Endothelial cell of umbilical vein (primary cell): Measurements from ENCODE around the gene HBG2. TPM values are rescaled to one million over a fixed set of nuclear protein-coding genes. Genes with fewer than 3 reads are reported as not detected.

Source experiments
- BruUV-seq: library from RNA; stranded (reverse); fragments of 400-500 nt; replicated peaks from 2 replicates; lab custom pipeline; 2021; lab: Mats Ljungman, UMichigan
- CTCF ChIA-PET: fragments of 300-600, 350-600 bp; sonication (Branson Sonifier 250); formaldehyde crosslinking; loops from one replicate; lab custom pipeline; 2021; ENCODE audit warnings: antibody characterized with exemption, inconsistent platforms; lab: Charles Lee
- POLR2A ChIA-PET: fragments of 300-600, 350-600 bp; sonication (Branson Sonifier 250); formaldehyde crosslinking; loops from one replicate; lab custom pipeline; 2021; ENCODE audit warnings: antibody characterized with exemption, inconsistent platforms; lab: Charles Lee
- DNase-seq: peaks from one replicate; pipeline ENCODE4 v3.0.0-alpha.2; 2011; ENCODE audit warnings: low read depth, low spot score
- FAIRE-seq: peaks from 2 replicates; lab custom pipeline; 2011; peaks lifted over from hg19 to GRCh38; lab: Jason Lieb, UNC
- H2AFZ ChIP-seq: 2 replicates; pipeline ENCODE4 v1.6.0; 2012; ENCODE audit warnings: low read depth, low read length, control low read depth, inconsistent platforms
- H3K27ac ChIP-seq: 2 replicates; pipeline ENCODE4 v1.5.1; 2011; ENCODE audit warnings: low read depth, mild to moderate bottlenecking, control low read depth, low read length, moderate library complexity; ENCODE audit not compliant: insufficient read depth
- H3K27me3 ChIP-seq, 2 experiments: 2 replicates each; pipeline versions ENCODE4 v1.6.0 to v1.6.1; 2011; ENCODE audit warnings: low read length in 2 of 2, mixed read lengths in 1 of 2; ENCODE audit not compliant: control insufficient read depth in 2 of 2, insufficient read depth in 2 of 2
- H3K36me3 ChIP-seq, 2 experiments: 2 replicates in 1 of 2; 3 replicates in 1 of 2; pipeline ENCODE4 v1.5.1; 2011; ENCODE audit warnings: low read length in 2 of 2, mild to moderate bottlenecking in 1 of 2, moderate library complexity in 1 of 2; ENCODE audit not compliant: control insufficient read depth in 2 of 2, insufficient read depth in 2 of 2; ENCODE audit errors: extremely low read depth in 1 of 2
- H3K4me1 ChIP-seq: 3 replicates; pipeline ENCODE4 v1.5.1; 2011; ENCODE audit warnings: mild to moderate bottlenecking, low read length; ENCODE audit not compliant: control insufficient read depth, insufficient read depth; ENCODE audit errors: extremely low read depth
- H3K4me2 ChIP-seq: 2 replicates; pipeline ENCODE4 v1.6.1; 2011; ENCODE audit warnings: low read length, control low read depth, mixed read lengths; ENCODE audit not compliant: insufficient read depth
- H3K4me3 ChIP-seq, 3 experiments: fragments of 200-600 bp in 1 of 3; sonication (generic), shearing (Covaris generic) in 1 of 3; replicated peaks in 1 of 3; 2 replicates each; pipeline ENCODE4 v1.5.1; 2011 to 2016; ENCODE audit warnings: control low read depth in 3 of 3, low read length in 3 of 3, mild to moderate bottlenecking in 2 of 3, inconsistent platforms in 1 of 3, low read depth in 1 of 3, moderate library complexity in 1 of 3; ENCODE audit not compliant: insufficient read depth in 1 of 3
- H3K79me2 ChIP-seq: 2 replicates; pipeline ENCODE4 v1.6.0; 2012; ENCODE audit warnings: low read length, inconsistent platforms; ENCODE audit not compliant: control insufficient read depth, insufficient read depth
- H3K9ac ChIP-seq: replicated peaks from 2 replicates; pipeline ENCODE3; 2011; ENCODE audit warnings: low read length, control low read depth; ENCODE audit not compliant: insufficient read depth; ENCODE audit errors: extremely low read depth
- H3K9me1 ChIP-seq: replicated peaks from 3 replicates; pipeline ENCODE4 v1.6.0; 2011; ENCODE audit warnings: mild to moderate bottlenecking, low read length; ENCODE audit not compliant: control insufficient read depth, insufficient read depth; ENCODE audit errors: extremely low read depth
- H3K9me3 ChIP-seq: replicated peaks from 2 replicates; pipeline ENCODE4 v1.5.1; 2012; ENCODE audit warnings: low read length, inconsistent platforms; ENCODE audit not compliant: control insufficient read depth, insufficient read depth
- H4K20me1 ChIP-seq: replicated peaks from 2 replicates; pipeline ENCODE3; 2011; ENCODE audit warnings: mild to moderate bottlenecking, low read length; ENCODE audit not compliant: control insufficient read depth, insufficient read depth; ENCODE audit errors: extremely low read depth
- CTCF ChIP-seq, 2 donors: IDR thresholded peaks; 1 replicate in 1 of 2; 2 replicates in 1 of 2; pipeline ENCODE4 v1.5.1; 2011; ENCODE audit warnings: low read length in 2 of 2, mild to moderate bottlenecking in 2 of 2, moderate library complexity in 2 of 2, control low read depth in 1 of 2, inconsistent platforms in 1 of 2, low read depth in 1 of 2; ENCODE audit not compliant: insufficient read depth in 1 of 2; ENCODE audit errors: extremely low read depth in 1 of 2
- EZH2 ChIP-seq: IDR thresholded peaks from 2 replicates; pipeline ENCODE4 v1.6.1; 2012; ENCODE audit warnings: borderline replicate concordance, low read depth, mild to moderate bottlenecking, moderate library complexity, low read length, inconsistent platforms; ENCODE audit not compliant: severe bottlenecking
- FOS ChIP-seq: IDR thresholded peaks from 2 replicates; pipeline ENCODE4 v1.6.1; 2011; ENCODE audit warnings: mild to moderate bottlenecking, low read length, moderate library complexity, borderline replicate concordance; ENCODE audit not compliant: insufficient read depth
- GATA2 ChIP-seq: IDR thresholded peaks from 2 replicates; pipeline ENCODE4 v1.7.0; 2011; ENCODE audit warnings: low read depth, mild to moderate bottlenecking, moderate library complexity, mixed read lengths, low read length; ENCODE audit not compliant: insufficient read length, insufficient read depth
- JUN ChIP-seq: IDR thresholded peaks from 2 replicates; pipeline ENCODE4 v1.6.1; 2011; ENCODE audit warnings: borderline replicate concordance, low read depth; ENCODE audit not compliant: insufficient read length, insufficient read depth
- MAX ChIP-seq: IDR thresholded peaks from 2 replicates; pipeline ENCODE4 v1.6.1; 2011; ENCODE audit not compliant: insufficient read depth, insufficient read length
- MYC ChIP-seq: IDR thresholded peaks from one replicate; pipeline ENCODE4 v1.6.1; 2011; ENCODE audit warnings: mild to moderate bottlenecking, low read depth, low read length
- POLR2A ChIP-seq: IDR thresholded peaks from 2 replicates; pipeline ENCODE4 v1.6.1; 2012; ENCODE audit warnings: low read depth, mild to moderate bottlenecking, control low read depth, low read length
- POLR2AphosphoS5 ChIP-seq: IDR thresholded peaks from 2 replicates; pipeline ENCODE4 v1.6.1; 2012; ENCODE audit warnings: low read depth, mild to moderate bottlenecking, control low read depth, low read length, moderate library complexity; ENCODE audit not compliant: insufficient read depth
- dilution Hi-C: fragments of 300-500 bp; cut with MboI; formaldehyde crosslinking; loops from one replicate; pipeline ENCODE4 v1.15.0; 2019; ENCODE audit warnings: low sequenced_read_pairs; ENCODE audit not compliant: extremely low pct_ligation_motif_present
- intact Hi-C: fragments of 100-400 bp; cut with micrococcal nuclease; formaldehyde crosslinking; loops from one replicate; pipeline ENCODE4 v1.10.0; 2022
- polyA plus RNA-seq, 4 experiments: library from polyadenylated mRNA; depleted of rRNA in 3 of 4; stranded (reverse) in 3 of 4; unstranded in 1 of 4; fragments of >200 nt; gene quantifications; 2 replicates each; pipeline versions ENCODE4 v1.2.1 to v1.2.3, GENCODE V29; 2011 to 2012; ENCODE audit warnings: missing spikeins in 1 of 4
- total RNA-seq: library from RNA; stranded (reverse); gene quantifications from 2 replicates; pipeline ENCODE4 v1.2.3, GENCODE V29; 2021

HBG2 gene
- total and polyA plus RNA-seq, 2 donors (not counting 3 experiments of a cell fraction or from before 2014, with no cell fraction given), result 1.2 TPM; not detected in 1

- Histone ChIP-seq H3K9me3 (no peaks in the 10 kb centered on the region), H4K20me1 (no peaks in the 10 kb centered on the region), H3K4me2 (no peak overlapping the region), H3K4me3 (no peak overlapping the region), H2AFZ (no peak overlapping the region), H3K4me1 (no peaks in the 10 kb centered on the region), H3K36me3 (no peaks in the 10 kb centered on the region), H3K27me3 (no peaks in the 10 kb centered on the region), H3K9me1 (no peaks in the 10 kb centered on the region), H3K79me2 (no peaks in the 10 kb centered on the region), H3K27ac (no peak overlapping the region), H3K9ac (no peak overlapping the region)
- no peak for DNase-seq
- POLR2A ChIA-PET, result no interaction called here
- intact Hi-C loops, result no loop called here
- no peak for FAIRE-seq
- dilution Hi-C loops, result no loop called here
- CTCF ChIA-PET, result no interaction called here
- BruUV-seq, result no TSS peak
- TF ChIP-seq FOS (no peak), EZH2 (no peak), MYC (no peak), GATA2 (no peak), MAX (no peak), JUN (no peak), POLR2AphosphoS5 (no peak), POLR2A (no peak), CTCF (IDR thresholded peaks at IDR 0.05; ENCODE audit: extremely low read depth in 1 of 2, insufficient read depth in 1 of 2, low read depth in 1 of 2, low read length in 2 of 2) (no peak)
Measured at GRCh38 chr11:5242933-5243815, 11.4 kb downstream of the HBG2 start.
